AG10803 (cell line): ENCODE data around the gene PLEKHJ1.

Source experiments
- DNase-seq: peaks from one replicate; pipeline ENCODE4 v3.0.0; 2010; ENCODE audit warnings: low read depth
- H3K4me3 ChIP-seq: 2 replicates; pipeline ENCODE4 v1.5.1; 2011; ENCODE audit warnings: mild to moderate bottlenecking, low read length, control low read depth
- TF ChIP-seq, protein P1 (sequence below): conservative IDR thresholded peaks from 2 replicates; pipeline ENCODE4 v1.5.1; 2011; ENCODE audit warnings: mild to moderate bottlenecking, low read length, control low read depth, inconsistent platforms

The PLEKHJ1 gene

DNA sequence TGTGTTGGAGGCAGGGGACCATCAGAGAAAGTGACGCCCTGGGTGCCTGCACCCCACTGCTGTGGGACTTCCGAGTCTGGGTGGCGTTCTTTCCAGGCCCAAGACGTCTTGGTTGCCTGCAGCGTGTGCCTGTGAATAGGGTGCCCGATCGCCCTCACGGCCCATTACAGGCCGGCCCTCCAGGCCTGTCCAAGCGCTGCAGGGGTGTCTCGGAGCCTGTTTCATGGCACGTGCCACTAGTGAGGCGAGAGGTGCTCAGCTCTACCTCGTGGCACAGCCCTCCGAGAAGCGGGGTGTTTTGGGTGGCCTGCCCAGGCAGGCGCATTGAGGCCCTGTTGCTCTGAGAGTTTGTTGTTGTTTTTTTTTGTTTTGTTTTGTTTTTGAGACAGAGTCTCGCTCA, 42.3 kb downstream of the PLEKHJ1 start:
- no peak for DNase-seq
- no peak overlapping the region for H3K4me3 ChIP-seq
- TF ChIP-seq, protein P1, sequence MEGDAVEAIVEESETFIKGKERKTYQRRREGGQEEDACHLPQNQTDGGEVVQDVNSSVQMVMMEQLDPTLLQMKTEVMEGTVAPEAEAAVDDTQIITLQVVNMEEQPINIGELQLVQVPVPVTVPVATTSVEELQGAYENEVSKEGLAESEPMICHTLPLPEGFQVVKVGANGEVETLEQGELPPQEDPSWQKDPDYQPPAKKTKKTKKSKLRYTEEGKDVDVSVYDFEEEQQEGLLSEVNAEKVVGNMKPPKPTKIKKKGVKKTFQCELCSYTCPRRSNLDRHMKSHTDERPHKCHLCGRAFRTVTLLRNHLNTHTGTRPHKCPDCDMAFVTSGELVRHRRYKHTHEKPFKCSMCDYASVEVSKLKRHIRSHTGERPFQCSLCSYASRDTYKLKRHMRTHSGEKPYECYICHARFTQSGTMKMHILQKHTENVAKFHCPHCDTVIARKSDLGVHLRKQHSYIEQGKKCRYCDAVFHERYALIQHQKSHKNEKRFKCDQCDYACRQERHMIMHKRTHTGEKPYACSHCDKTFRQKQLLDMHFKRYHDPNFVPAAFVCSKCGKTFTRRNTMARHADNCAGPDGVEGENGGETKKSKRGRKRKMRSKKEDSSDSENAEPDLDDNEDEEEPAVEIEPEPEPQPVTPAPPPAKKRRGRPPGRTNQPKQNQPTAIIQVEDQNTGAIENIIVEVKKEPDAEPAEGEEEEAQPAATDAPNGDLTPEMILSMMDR = no peak

GRCh38 chr19:2192862-2193261, 43.3 kb downstream of the PLEKHJ1 start:
- no peak for DNase-seq
- TF ChIP-seq, protein P1 = no peak
- no peak overlapping the region for H3K4me3 ChIP-seq

- no peak for DNase-seq
- TF ChIP-seq, protein P1 = no peak
- no peak overlapping the region for H3K4me3 ChIP-seq
Observed at GRCh38 chr19:2191456-2192310, 44.4 kb downstream of the PLEKHJ1 start.

- no peak for DNase-seq
- TF ChIP-seq, protein P1 = no peak
- H3K4me3 ChIP-seq = no peak overlapping the region
Observed at GRCh38 chr19:2190848-2191455, 45.2 kb downstream of the PLEKHJ1 start.

GRCh38 chr19:2189880-2190279, 46.2 kb downstream of the PLEKHJ1 start:
- TF ChIP-seq, protein P1 = no peak
- DNase-seq = no peak
- no peak overlapping the region for H3K4me3 ChIP-seq

DNA sequence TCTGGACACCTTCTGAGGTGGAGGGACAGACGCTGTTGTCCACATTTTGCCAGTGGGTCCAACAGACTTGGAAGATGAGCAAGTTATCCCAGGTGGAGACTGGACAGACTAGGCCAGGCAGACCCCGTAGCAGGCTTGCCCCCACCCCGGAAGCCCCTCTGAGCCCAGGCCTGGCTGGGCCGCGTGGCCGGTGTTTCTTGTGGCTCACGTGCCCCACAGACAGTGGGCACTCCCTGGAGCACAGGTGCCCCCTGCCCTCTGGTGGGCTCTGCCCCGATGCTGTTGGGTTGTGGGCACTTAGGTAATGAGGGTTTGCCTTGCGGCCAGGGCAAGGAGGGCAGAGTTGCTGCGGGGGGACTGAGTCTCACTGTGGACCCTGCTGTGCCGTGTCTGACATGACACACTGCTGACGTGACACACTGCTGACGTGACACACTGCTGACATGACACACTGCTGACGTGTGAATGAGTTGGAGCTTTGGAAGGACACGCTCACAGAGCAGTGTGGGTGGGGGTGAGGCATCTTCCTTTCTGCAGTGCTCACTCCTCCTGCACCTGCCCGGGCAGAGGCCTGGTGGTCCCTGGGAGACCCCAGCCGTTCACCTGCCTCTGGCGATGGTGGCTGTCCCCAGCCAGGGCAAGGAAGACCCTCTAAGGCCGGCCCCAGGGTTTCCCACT, 47.3 kb downstream of the PLEKHJ1 start:
- TF ChIP-seq, protein P1 = no peak
- no peak overlapping the region for H3K4me3 ChIP-seq
- DNase-seq = peak; percentile 24
